GM19238 (cell line): Measurements from ENCODE around the gene REPS1.
"Not testable (repeated sequence)": the region's sequence is repeated elsewhere in the genome, so short reads cannot be mapped to it uniquely, and the experiment has no call there.

ENCODE experiments used
- DNase-seq: peaks from one replicate; pipeline ENCODE4 v3.0.0; 2011; ENCODE audit warnings: low spot score; ENCODE audit not compliant: insufficient read length

Gene REPS1, protein sequence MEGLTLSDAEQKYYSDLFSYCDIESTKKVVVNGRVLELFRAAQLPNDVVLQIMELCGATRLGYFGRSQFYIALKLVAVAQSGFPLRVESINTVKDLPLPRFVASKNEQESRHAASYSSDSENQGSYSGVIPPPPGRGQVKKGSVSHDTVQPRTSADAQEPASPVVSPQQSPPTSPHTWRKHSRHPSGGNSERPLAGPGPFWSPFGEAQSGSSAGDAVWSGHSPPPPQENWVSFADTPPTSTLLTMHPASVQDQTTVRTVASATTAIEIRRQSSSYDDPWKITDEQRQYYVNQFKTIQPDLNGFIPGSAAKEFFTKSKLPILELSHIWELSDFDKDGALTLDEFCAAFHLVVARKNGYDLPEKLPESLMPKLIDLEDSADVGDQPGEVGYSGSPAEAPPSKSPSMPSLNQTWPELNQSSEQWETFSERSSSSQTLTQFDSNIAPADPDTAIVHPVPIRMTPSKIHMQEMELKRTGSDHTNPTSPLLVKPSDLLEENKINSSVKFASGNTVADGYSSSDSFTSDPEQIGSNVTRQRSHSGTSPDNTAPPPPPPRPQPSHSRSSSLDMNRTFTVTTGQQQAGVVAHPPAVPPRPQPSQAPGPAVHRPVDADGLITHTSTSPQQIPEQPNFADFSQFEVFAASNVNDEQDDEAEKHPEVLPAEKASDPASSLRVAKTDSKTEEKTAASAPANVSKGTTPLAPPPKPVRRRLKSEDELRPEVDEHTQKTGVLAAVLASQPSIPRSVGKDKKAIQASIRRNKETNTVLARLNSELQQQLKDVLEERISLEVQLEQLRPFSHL

DNA sequence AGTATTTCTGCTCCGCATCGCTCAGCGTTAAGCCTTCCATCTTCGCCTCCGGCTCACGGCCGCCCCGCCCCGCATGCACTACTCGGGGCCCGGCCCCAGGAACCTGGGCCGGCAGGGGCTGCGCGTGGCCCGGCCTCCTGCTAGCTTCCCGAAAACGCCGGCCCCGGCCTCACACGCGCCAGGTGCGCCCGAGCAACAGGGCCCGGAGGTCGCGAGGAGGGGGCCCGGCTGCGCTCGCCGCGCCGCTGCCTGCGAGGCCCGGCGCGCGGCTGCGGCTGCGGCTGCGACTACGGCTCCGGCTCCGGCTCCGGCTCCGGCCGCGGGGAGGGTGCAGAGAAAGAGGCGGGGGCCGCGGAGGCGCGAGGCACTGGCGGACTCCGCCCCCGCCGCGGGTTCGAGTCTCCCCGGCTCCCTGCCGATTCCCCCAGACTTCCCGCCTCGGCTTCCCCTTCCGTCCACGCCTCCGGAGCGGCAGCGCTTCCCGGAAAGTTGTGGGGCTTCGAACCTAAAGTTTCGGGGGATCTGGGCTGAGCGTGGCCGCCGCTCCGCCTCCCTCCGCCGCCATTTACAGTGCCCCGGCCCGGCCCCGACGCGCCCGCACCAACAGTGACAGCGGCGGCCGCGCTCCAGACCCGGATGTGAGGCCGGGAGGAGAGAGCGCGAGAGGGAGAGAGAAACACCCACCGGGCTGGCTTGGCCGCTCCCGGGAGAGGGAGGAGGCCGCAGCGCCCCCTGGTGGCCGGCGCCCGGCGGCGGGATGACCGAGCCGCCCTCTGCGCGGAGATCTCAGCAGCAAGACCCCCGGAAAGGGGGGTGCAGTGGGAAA lies at the start of gene REPS1:
Gene REPS1, minus strand, starts transcription at position 611 of the 826 bp plus-strand sequence. Its CDS starts 571 bp downstream, at position 40.
- peak; percentile 93 for DNase-seq

GRCh38 chr6:139037490-139037889 lies 49.4 kb upstream of the REPS1 start:
- no peak for DNase-seq

GRCh38 chr6:139030228-139030963 lies 42.3 kb upstream of the REPS1 start:
- peak; percentile 35 for DNase-seq

DNA sequence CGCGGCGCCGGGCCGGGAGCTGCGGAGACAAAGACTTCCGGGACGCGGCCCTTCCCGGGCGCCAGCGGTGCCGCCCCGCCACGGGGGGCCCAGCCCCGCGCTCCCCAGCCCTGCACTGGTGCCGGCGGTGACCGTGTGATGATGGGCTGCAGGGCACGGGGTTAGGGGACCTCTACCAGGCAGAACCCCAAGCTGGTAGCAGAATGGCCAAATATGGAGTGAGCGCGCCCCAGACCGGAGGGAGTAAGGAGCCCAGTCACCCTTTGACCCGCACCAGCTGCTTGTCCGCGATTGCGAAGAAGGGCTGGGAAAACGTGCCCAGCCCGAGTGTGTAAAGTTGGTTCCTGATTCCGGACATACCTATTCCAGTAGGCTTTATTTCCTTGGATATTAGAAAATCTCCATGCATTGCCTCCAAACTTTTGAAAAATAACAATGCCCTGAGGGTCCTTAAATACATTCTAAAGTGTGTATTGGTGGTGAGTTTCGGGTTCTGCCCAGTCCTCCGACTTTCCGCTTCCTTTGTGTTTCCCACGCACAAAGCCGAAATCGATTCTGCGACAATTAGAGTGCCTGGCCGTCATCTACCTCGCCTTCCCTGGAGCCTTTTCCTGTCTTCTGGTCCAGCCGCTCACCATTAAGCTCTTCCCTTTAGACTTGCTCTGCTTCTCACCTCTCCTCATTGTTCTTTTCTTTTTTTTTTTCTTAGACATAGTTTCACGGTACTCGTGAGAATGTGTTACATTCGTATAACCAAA lies 41.6 kb upstream of the REPS1 start:
- peak; percentile 27 for DNase-seq

DNA sequence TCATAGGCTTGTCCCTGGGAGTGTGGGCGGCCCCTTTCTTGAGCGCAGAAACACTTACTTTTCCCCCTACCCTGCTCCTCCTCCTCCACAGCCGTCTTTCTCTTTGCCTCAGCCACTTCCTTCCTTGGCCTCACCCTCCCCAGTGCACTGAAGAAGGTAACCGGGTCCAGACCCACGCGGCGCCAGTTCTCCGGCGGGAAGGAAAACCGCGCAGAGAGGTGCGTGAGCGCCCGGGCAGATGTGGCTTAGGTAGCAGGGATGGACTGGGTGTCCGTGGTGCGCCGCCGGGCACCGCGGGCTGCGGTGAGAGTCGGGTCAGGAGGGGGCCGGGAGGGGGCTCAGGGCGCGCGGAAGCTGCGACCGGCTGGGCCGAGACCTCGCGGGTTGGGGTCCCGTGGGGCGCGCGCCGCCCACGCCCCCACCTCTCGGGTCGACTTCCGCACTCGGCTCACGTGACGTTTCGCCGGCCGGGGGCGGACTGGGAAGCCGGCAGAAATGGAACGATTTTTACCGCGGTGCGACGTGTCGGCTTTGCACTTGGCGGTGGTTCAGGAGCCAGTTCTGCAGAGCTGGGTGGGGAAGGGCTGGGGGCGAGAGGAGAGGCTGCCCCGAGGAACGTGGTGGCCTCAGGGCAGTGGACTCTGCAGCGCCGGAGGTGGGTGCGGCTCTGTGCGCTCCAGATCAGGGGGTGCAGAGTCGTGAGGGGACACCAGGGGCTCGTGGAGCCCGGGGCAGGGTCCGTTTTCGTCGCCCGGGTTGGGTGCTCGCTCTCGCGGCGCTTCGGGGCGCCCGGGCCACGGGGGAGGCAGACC lies 40.8 kb upstream of the REPS1 start, which contains the start of gene ABRACL:
Gene ABRACL, plus strand, starts transcription at position 88 of the 812 bp plus-strand sequence. CDS start 5,416 bp downstream, outside the sequence.
- DNase-seq = peak; percentile 69

DNA sequence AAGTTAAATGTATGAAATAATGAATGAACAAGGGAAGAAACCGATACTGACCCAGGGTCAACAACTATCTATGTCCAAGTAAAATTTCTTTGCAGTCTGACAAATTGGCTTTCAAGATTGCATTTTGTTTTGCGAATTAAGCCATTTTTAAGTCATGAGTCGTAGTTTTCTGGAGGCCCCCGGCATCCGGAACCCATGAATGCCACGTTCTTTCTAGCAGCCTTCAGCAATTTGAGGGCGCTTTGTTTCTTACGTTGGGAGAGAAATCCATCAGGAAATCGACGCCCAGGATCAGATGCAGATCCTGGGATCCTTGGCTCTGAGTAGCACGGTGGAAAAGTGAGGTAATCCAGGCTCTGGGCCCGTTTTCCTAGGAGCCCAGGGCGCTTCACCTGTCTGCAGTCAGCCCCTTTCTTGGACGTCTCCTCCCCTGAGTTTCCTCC lies 40.2 kb upstream of the REPS1 start:
- no peak for DNase-seq

GRCh38 chr6:139027620-139028182 lies 39.6 kb upstream of the REPS1 start:
- DNase-seq = no peak

GRCh38 chr6:139025416-139025815 lies 37.4 kb upstream of the REPS1 start:
- not testable (repeated sequence) for DNase-seq

DNA sequence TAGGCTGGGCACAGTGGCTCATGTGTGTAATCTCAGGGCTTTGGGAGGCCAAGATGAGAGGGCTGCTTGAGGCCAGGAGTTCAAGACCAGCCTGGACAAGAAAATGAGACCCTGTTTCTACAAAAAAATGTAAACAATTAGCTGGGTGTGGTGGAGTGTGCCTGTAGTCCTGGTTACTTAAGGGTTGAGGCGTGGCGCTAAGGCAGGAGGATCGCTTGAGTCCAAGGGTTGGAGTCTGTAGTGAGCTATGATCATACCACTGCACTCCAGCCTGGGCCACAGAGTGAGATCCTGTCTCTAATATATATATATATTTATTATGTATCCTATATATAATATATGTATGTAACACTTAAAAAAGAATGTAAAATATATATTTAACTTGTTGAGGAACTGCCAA lies 32.6 kb upstream of the REPS1 start:
- DNase-seq = no peak

DNA sequence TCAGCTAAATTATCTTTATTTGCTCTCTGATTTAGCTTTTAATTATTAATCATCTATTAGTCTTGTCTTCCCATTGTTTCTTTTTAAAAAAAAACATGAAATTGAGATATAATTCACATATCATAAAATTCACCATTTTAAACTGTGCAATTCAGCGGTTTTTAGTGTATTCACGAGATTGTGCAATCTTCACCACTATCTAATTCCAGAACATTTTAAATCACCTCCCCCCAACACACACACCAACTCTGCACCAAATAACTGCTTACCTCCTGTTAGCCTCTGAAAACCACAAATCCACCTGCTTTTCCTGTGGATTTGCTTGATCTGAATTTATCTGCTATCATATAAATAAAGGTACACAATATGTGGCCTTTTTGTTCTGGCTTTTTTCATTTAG lies 31.7 kb upstream of the REPS1 start:
- no peak for DNase-seq

GRCh38 chr6:139017227-139017626 lies 29.2 kb upstream of the REPS1 start:
- no peak for DNase-seq

DNA sequence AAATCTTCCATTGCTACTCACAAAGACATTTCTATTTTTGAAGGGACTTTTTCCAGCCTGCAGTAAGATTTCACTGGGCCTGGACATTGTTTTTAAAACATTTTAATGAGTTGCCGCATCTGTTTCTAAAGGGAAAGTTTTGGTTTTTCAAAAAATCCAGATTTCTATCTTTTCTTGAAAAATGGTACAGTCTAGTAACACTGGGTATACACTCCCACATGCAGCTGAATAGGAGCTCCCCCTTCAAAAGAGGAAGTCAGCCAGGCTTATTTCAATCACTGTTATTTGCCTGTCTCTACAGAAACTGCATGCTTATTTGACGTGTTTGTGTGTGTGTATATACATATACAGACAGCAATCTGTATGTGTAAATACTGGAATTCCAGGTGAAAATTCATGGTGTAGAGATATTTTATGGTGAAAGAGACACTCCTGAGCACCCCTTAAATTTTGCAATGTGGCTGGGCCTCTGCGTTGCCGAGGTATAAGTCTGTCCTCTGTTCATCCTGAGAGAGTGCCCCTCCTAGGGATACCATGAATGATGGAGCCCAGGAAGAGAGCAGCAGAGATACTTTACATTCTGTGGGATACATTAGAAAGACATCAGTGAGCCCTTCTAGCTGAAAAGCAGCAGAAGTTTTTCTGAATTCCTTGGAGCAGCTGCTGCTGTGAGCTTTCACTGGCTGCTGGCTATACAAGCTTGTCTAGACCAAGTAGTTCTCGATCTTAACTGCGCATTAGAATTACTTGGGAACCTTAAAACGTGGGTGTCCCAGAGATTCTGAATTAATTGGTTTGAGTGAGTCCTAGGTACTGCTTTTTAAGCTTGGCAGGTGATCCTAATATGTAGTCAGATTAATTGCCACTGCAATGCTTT lies 28.5 kb upstream of the REPS1 start:
- no peak for DNase-seq

GRCh38 chr6:139014945-139015344 lies 26.9 kb upstream of the REPS1 start:
- no peak for DNase-seq

- no peak for DNase-seq
Observed at GRCh38 chr6:139013185-139013800, 25.2 kb upstream of the REPS1 start.

DNA sequence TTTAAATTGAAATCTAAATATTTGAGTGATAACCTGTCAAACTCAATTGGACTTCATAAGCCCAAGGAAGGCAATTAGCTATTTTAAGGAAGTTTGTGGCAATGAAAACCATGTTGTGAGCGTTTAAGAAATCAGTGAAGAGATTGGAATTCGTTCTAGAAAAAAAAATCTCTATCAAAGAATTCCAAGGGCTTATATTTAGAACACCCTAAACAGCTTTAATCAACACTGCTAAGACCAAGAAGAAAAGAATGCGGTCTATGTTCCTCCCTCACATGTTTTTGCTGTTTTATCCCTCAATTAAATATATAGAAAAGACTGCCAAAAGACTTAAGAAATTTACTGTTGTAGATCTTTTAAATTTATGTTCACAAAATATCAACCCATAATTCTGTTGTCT lies 23.9 kb upstream of the REPS1 start:
- DNase-seq = no peak

DNA sequence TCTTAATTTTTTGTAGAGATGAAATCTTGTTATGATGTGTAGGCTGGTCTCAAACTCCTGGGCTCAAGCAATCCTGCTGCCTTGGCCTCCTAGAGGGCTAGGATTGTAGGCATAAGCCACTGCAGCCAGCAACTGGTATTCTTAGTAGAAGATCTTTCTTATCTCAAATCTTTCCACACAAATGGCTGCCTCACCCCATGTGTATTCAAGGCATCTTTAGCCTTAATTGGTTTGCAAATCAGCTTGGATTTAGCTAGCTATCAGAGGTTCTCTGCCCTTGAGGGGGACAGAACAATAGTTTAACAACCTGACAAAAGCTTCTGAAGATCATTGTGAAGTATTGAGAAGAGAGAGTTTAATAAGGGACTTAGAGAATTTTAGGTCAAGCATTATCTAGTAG lies 22.6 kb upstream of the REPS1 start:
- no peak for DNase-seq

DNA sequence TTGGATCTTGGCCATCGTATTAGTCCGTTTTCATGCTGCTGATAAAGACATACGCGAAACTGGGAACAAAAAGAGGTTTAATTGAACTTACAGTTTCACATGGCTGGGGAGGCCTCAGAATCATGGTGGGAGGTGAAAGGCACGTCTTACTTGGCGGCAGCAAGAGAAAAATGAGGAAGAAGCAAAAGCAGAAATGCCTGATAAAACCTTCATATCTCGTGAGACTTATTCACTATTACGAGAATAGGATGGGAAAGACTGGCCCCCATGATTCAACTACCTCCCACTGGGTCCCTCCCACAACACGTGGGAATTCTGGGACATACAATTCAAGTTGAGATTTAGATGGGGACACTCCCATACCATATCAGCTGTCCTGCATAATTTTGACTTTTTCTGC lies 20.1 kb upstream of the REPS1 start:
- no peak for DNase-seq
